Right kidney (tissue), 1 donor: ENCODE measurements around the gene TOR1B.

ENCODE experiments used
- DNase-seq: peaks from one replicate; pipeline ENCODE4 v3.0.0-alpha.2; 2016

The TOR1B gene

GRCh38 chr9:129813661-129814060 is 10.7 kb downstream of the TOR1B start:
- DNase-seq = no peak

GRCh38 chr9:129814432-129815223 is 11.6 kb downstream of the TOR1B start:
- DNase-seq = no peak

DNA sequence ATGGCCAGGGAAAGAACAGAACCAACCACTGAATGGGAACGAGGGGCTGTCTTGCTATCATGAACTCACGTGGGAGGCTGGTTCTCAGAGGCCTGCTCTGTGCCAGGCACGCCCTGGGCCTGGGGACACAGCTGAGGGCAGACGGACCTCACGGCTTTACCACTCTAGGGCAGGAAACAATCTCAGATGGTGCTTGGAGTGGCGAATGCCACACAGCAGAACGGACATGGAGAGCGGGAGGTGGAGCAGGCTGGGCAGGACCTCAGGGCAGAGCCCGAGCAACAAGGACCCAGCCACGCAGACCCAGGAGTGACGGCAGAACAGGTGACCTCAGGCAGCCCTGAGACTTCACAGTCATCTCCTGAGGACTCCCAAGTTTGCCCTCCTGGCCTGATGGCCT is 12.3 kb downstream of the TOR1B start:
- DNase-seq = no peak

- no peak for DNase-seq
These were observed 13.8 kb downstream of the TOR1B start for GRCh38 chr9:129816501-129817435.

GRCh38 chr9:129822898-129823541 is 20.0 kb downstream of the TOR1B start:
- DNase-seq = no peak

GRCh38 chr9:129823542-129823934 is 20.6 kb downstream of the TOR1B start:
- DNase-seq = no peak

DNA sequence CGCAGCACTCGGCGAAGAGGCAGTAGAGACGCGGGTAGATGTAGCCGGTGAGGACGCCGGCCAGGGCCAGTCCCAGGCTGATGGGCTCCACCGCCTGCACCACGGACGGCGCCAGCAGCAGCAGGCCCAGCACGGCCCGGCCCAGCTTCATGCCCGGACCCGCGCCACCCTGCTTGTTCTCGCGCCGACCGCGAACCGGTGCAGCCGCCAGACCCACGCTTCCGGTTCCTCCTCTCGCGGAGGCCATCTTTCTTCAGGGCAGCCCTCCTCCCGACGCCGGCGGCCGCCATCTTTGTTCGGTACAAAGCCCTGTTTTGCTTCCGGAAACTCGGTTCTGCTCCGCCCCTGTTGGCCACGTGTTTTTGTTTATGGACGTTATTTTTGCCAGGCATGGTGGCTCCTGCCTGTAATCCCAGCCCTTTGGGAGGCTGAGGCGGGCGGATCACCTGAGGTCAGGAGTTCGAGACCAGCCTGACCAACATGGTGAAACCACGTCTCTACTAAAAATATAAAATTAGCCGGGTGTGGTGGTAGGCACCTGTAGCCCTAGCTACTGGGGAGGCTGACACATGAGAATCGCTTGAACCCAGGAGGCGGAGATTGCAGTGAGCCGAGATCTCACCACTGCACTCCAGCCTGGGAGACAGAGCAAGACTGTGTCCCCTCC is 21.1 kb downstream of the TOR1B start, which contains the start of gene TOR1A:
Gene TOR1A (minus strand): TSS at position 202 of the 667 bp plus-strand sequence. CDS start 51 bp downstream, at position 151.
- peak; percentile 91 for DNase-seq

DNA sequence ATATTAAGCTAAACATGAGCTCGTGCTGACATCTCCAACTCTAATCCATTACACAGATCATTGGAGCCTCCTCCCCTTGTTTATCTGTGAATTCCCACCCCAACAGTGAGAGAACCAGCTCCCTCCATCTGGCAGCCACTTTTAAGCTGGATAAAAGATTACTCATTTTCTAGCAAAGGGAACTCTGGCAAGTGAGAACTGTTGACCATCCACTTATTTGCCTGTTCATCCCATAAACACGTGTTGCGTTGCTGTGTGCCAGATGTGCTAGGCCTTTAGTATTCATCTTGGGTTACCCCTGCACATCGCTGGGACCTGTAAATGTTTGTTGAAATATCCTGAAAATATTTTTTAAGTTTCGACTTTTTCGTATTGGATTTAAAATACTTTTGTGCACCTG is 23.4 kb downstream of the TOR1B start:
- DNase-seq = no peak

GRCh38 chr9:129826759-129827158 is 23.8 kb downstream of the TOR1B start:
- no peak for DNase-seq

GRCh38 chr9:129828051-129828450 is 25.1 kb downstream of the TOR1B start:
- DNase-seq = no peak

- DNase-seq = no peak
These were observed 26.0 kb downstream of the TOR1B start for GRCh38 chr9:129828969-129829368.

GRCh38 chr9:129832982-129833381 is 30.0 kb downstream of the TOR1B start:
- no peak for DNase-seq

- DNase-seq = no peak
These were observed 31.6 kb downstream of the TOR1B start for GRCh38 chr9:129834489-129835127.

- DNase-seq = peak; percentile 89
These were observed 32.3 kb downstream of the TOR1B start, which contains the start of the genes C9orf78 and USP20 for GRCh38 chr9:129835128-129835859. C9orf78 (minus strand) TSS chr9:129835275; CDS start chr9:129835221, 54 bp downstream. USP20 (plus strand) TSS chr9:129835458; CDS start chr9:129852556, 17,098 bp downstream.

- no peak for DNase-seq
These were observed 32.9 kb downstream of the TOR1B start for GRCh38 chr9:129835860-129836223.

DNA sequence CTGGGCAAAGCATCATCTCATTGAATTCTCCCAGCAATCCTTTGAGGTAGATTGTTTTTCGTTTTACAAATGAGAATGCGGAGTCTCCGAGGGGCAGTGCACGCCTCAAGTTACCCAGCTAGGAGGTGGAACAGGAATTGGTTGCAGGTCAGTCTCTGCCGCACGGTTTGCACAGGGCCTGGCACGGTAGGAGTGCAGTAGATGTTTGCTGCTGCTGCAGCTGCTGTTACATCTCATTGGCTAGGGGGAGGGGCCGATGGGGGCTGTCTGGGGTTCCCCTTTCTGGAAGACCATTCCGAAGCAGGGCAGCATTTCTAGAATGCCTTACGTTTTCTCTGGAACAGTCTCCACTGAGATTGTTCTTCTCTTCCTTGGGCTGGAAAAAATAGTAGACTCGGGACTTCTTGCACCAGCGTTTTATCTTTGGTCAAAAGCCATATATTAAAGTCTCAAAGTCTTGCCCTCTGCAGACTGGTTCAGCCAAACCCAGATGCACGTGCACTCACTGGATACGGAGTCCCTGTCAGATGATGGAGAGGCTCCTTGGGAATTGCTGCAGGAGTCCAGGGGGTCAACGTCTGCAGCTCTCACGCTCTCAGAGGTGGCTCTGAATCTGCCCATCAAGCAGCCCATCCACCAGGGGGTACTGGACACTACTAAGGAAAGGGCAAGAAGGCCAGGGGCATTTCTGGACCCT is 33.5 kb downstream of the TOR1B start:
- DNase-seq = no peak

- DNase-seq = no peak
These were observed 35.8 kb downstream of the TOR1B start for GRCh38 chr9:129838707-129839259.

- no peak for DNase-seq
These were observed 36.5 kb downstream of the TOR1B start for GRCh38 chr9:129839324-129840023.

DNA sequence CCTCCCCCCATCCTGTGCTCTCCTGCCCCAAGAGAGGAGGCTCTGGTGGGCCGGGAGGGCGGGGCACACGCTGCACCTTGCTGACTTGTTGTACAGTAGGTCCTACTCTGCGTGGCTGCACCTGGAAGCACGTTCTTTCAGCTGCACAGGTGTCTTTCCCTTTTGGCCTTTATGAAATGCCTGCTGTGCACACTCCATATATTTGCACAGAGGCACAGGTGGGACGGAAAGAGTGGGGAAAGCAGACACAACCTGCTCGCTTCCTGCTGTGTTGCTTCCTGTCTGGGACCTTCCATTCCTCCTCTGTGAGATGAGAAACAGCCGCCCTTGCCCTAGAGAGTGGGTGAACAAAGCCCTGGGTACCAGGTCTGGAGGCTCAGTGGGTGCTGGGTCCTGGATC is 37.0 kb downstream of the TOR1B start:
- no peak for DNase-seq
